H1 (cell line): Measurements from ENCODE around the gene LNPK. TPM values are rescaled to one million over a fixed set of nuclear protein-coding genes. Genes with fewer than 3 reads are reported as not detected.
"Not testable (repeated sequence)": the region's sequence is repeated elsewhere in the genome, so short reads cannot be mapped to it uniquely, and the experiment has no call there.

Experiments used
- CTCF ChIA-PET: fragments of 300-600 bp; sonication (Branson Sonifier 250); formaldehyde crosslinking; loops from one replicate; lab custom pipeline; 2021; ENCODE audit not compliant: partially characterized antibody; lab: Charles Lee
- POLR2A ChIA-PET: fragments of 300-600 bp; sonication (Branson Sonifier 250); formaldehyde crosslinking; loops from one replicate; lab custom pipeline; 2021; ENCODE audit warnings: inconsistent platforms; ENCODE audit not compliant: partially characterized antibody; lab: Charles Lee
- DNase-seq, 2 experiments: peaks; one replicate each; pipeline versions ENCODE4 v3.0.0 to v3.0.0-alpha.2; 2010 to 2022; ENCODE audit warnings: low spot score in 2 of 2, low read depth in 1 of 2, mixed read lengths in 1 of 2
- FAIRE-seq: peaks from 2 replicates; lab custom pipeline; 2011; peaks lifted over from hg19 to GRCh38; lab: Jason Lieb, UNC
- H2AFZ ChIP-seq: 2 replicates; pipeline ENCODE4 v1.8.1; 2012; ENCODE audit warnings: low read length, inconsistent platforms
- H2AK5ac ChIP-seq: 2 replicates; pipeline ENCODE4 v1.6.1; 2013; ENCODE audit warnings: low read depth, low read length
- H2BK120ac ChIP-seq: replicated peaks from 2 replicates; pipeline ENCODE3; 2013; ENCODE audit warnings: low read depth, low read length, inconsistent platforms
- H2BK12ac ChIP-seq: 2 replicates; pipeline ENCODE4 v1.6.1; 2013; ENCODE audit warnings: low read depth, low read length
- H2BK15ac ChIP-seq: 2 replicates; pipeline ENCODE4 v1.6.1; 2013; ENCODE audit warnings: low read length
- H2BK20ac ChIP-seq: 2 replicates; pipeline ENCODE4 v1.6.1; 2013; ENCODE audit warnings: low read length
- H2BK5ac ChIP-seq: 2 replicates; pipeline ENCODE4 v1.6.1; 2013; ENCODE audit warnings: low read depth, low read length
- H3K14ac ChIP-seq: 2 replicates; pipeline ENCODE4 v1.6.1; 2013; ENCODE audit warnings: inconsistent platforms; ENCODE audit not compliant: insufficient read length
- H3K18ac ChIP-seq: 2 replicates; pipeline ENCODE4 v1.6.1; 2013; ENCODE audit warnings: low read length; ENCODE audit errors: extremely low read depth
- H3K23ac ChIP-seq: 2 replicates; pipeline ENCODE4 v1.6.1; 2013; ENCODE audit warnings: inconsistent platforms; ENCODE audit not compliant: insufficient read length
- H3K23me2 ChIP-seq: 2 replicates; pipeline ENCODE4 v1.6.1; 2013; ENCODE audit warnings: low read depth, low read length
- H3K27ac ChIP-seq: 2 replicates; pipeline ENCODE4 v1.6.1; 2011; ENCODE audit warnings: low read depth, low read length, inconsistent platforms
- H3K27me3 ChIP-seq, 4 experiments: replicated peaks in 1 of 4; 1 replicate in 1 of 4; 2 replicates in 3 of 4; pipeline versions ENCODE4 v1.6.1 to v1.8.1; 2011 to 2013; ENCODE audit warnings: low read length in 3 of 4, mild to moderate bottlenecking in 3 of 4, inconsistent platforms in 2 of 4, mixed read lengths in 2 of 4, moderate library complexity in 1 of 4; ENCODE audit not compliant: control insufficient read depth in 3 of 4, insufficient read depth in 3 of 4; ENCODE audit errors: extremely low read depth in 1 of 4
- H3K36me3 ChIP-seq, 4 experiments: 2 replicates each; pipeline versions ENCODE4 v1.6.1 to v1.8.1; 2011 to 2013; ENCODE audit warnings: mild to moderate bottlenecking in 4 of 4, low read length in 3 of 4, moderate library complexity in 2 of 4, control low read depth in 1 of 4, inconsistent platforms in 1 of 4; ENCODE audit not compliant: insufficient read depth in 4 of 4, control insufficient read depth in 2 of 4
- H3K4ac ChIP-seq: replicated peaks from 2 replicates; pipeline ENCODE3; 2013; ENCODE audit warnings: low read length, low read depth, mixed read lengths, inconsistent platforms; ENCODE audit not compliant: insufficient read length
- H3K4me1 ChIP-seq, 4 experiments: replicated peaks in 1 of 4; 1 replicate in 1 of 4; 2 replicates in 3 of 4; pipeline versions ENCODE4 v1.6.1 to v1.8.1; 2011 to 2013; ENCODE audit warnings: low read length in 3 of 4, inconsistent platforms in 2 of 4, mixed read lengths in 1 of 4; ENCODE audit not compliant: insufficient read depth in 4 of 4, control insufficient read depth in 3 of 4
- H3K4me2 ChIP-seq, 2 experiments: 2 replicates each; pipeline versions ENCODE4 v1.6.1 to v1.8.1; 2011 to 2013; ENCODE audit warnings: low read depth in 2 of 2, low read length in 2 of 2, control low read depth in 1 of 2, inconsistent platforms in 1 of 2, mild to moderate bottlenecking in 1 of 2; ENCODE audit not compliant: insufficient read depth in 1 of 2
- H3K4me3 ChIP-seq, 4 experiments: fragments of 200-600, 300-600 bp in 1 of 4; sonication (generic), shearing (Covaris generic), sonication (Bioruptor Twin) in 1 of 4; 2 replicates each; pipeline versions ENCODE4 v1.5.1 to v1.8.1; 2011 to 2016; ENCODE audit warnings: low read length in 4 of 4, low read depth in 3 of 4, control low read depth in 2 of 4, inconsistent platforms in 2 of 4, mild to moderate bottlenecking in 2 of 4, mixed read lengths in 1 of 4, moderate library complexity in 1 of 4; ENCODE audit not compliant: insufficient read depth in 2 of 4; ENCODE audit errors: extremely low read depth in 1 of 4
- H3K56ac ChIP-seq: replicated peaks from 2 replicates; pipeline ENCODE3; 2013; ENCODE audit warnings: low read depth, mild to moderate bottlenecking, mixed read lengths, low read length, inconsistent platforms; ENCODE audit not compliant: insufficient read length
- H3K79me1 ChIP-seq: 2 replicates; pipeline ENCODE4 v1.6.1; 2013; ENCODE audit warnings: low read depth, low read length, control low read depth
- H3K79me2 ChIP-seq, 2 experiments: 2 replicates each; pipeline versions ENCODE4 v1.6.1 to v1.8.1; 2012 to 2013; ENCODE audit warnings: low read length in 2 of 2, mild to moderate bottlenecking in 2 of 2, inconsistent platforms in 1 of 2; ENCODE audit not compliant: insufficient read depth in 2 of 2, control insufficient read depth in 1 of 2
- H3K9ac ChIP-seq, 4 experiments: replicated peaks in 1 of 4; 1 replicate in 1 of 4; 2 replicates in 3 of 4; pipeline versions ENCODE4 v1.6.1 to v1.8.1; 2011 to 2013; ENCODE audit warnings: low read depth in 3 of 4, low read length in 3 of 4, control low read depth in 2 of 4, mild to moderate bottlenecking in 2 of 4, moderate library complexity in 2 of 4, inconsistent platforms in 1 of 4; ENCODE audit errors: extremely low read depth in 1 of 4
- H3K9me3 ChIP-seq, 2 experiments: 2 replicates each; pipeline versions ENCODE4 v1.6.1 to v1.8.1; 2012 to 2013; ENCODE audit warnings: mild to moderate bottlenecking in 2 of 2, moderate library complexity in 2 of 2, control low read depth in 1 of 2, inconsistent platforms in 1 of 2, low read depth in 1 of 2, low read length in 1 of 2, mixed read lengths in 1 of 2; ENCODE audit not compliant: insufficient read depth in 2 of 2
- H4K20me1 ChIP-seq, 2 experiments: replicated peaks in 1 of 2; 2 replicates each; pipeline versions ENCODE3 to v1.8.1; 2011 to 2013; ENCODE audit warnings: inconsistent platforms in 2 of 2, low read length in 2 of 2, mild to moderate bottlenecking in 1 of 2; ENCODE audit not compliant: insufficient read depth in 2 of 2, control insufficient read depth in 1 of 2
- H4K5ac ChIP-seq: 2 replicates; pipeline ENCODE4 v1.6.1; 2013; ENCODE audit warnings: low read length, low read depth, mixed read lengths, inconsistent platforms; ENCODE audit not compliant: insufficient read length
- H4K8ac ChIP-seq: 2 replicates; pipeline ENCODE4 v1.8.0; 2013; ENCODE audit warnings: mild to moderate bottlenecking, moderate library complexity, low read length, inconsistent platforms; ENCODE audit not compliant: insufficient read depth; ENCODE audit errors: extremely low read depth
- H4K91ac ChIP-seq: replicated peaks from 2 replicates; pipeline ENCODE3; 2013; ENCODE audit warnings: low read length, mixed read lengths, inconsistent platforms; ENCODE audit not compliant: insufficient read length
- CHD1 ChIP-seq: IDR thresholded peaks from 2 replicates; pipeline ENCODE4 v1.6.1; 2012; ENCODE audit warnings: low read depth, low read length, improper control_type of control experiment
- SAP30 ChIP-seq: fragments of 300-600 bp; sonication (generic); IDR thresholded peaks from 2 replicates; pipeline ENCODE4 v1.7.1; 2012; ENCODE audit warnings: low read length, moderate library complexity, mild to moderate bottlenecking, inconsistent platforms; ENCODE audit not compliant: insufficient read depth, insufficient replicate concordance
- WGBS, 2 experiments: shearing (Covaris generic) in 1 of 2; methylation state at CpG; one replicate each; pipeline versions ENCODE4 v1.1.6 to v1.1.7; 2013 to 2015; ENCODE audit warnings: low lambda C conversion rate in 2 of 2, mixed read lengths in 2 of 2, inconsistent platforms in 1 of 2, low coverage in 1 of 2, missing lambda C conversion rate in 1 of 2; ENCODE audit not compliant: insufficient replicate concordance in 2 of 2, insufficient coverage in 1 of 2, insufficient read length in 1 of 2; ENCODE audit errors: extremely low coverage in 1 of 2, missing lambda C conversion rate in 1 of 2; 5-methylcytosine and 5-hydroxymethylcytosine counted together
- polyA plus RNA-seq, 7 experiments: library from polyadenylated mRNA; depleted of rRNA in 3 of 7; stranded (reverse) in 5 of 7; unstranded in 2 of 7; fragments of >200 nt in 5 of 7; fragments of 200-250 nt in 2 of 7; gene quantifications; 1 replicate in 5 of 7; 2 replicates in 1 of 7; 4 replicates in 1 of 7; pipeline versions ENCODE4 v1.2.1 to v1.2.3, GENCODE V29; 2011 to 2013; ENCODE audit warnings: missing spikeins in 2 of 7, mixed read lengths in 2 of 7
- total RNA-seq: library from RNA; stranded (reverse); fragmentation: NEBNext Ultra II Directional; extraction: Animal tissue kit (Norgen Biotek cat#: 25700); gene quantifications from 2 replicates; pipeline ENCODE4 v1.2.1, GENCODE V29; 2021

LNPK gene
- total and polyA plus RNA-seq, 2 of the 8 experiments (the other 6 are each of a cell fraction or from before 2014, with no cell fraction given), result 3.1 to 10.3 TPM

- TF ChIP-seq SAP30 (no peak), CHD1 (no peak)
Measured at GRCh38 chr2:175914846-175915245, 87.2 kb downstream of the LNPK start (continued).

DNA sequence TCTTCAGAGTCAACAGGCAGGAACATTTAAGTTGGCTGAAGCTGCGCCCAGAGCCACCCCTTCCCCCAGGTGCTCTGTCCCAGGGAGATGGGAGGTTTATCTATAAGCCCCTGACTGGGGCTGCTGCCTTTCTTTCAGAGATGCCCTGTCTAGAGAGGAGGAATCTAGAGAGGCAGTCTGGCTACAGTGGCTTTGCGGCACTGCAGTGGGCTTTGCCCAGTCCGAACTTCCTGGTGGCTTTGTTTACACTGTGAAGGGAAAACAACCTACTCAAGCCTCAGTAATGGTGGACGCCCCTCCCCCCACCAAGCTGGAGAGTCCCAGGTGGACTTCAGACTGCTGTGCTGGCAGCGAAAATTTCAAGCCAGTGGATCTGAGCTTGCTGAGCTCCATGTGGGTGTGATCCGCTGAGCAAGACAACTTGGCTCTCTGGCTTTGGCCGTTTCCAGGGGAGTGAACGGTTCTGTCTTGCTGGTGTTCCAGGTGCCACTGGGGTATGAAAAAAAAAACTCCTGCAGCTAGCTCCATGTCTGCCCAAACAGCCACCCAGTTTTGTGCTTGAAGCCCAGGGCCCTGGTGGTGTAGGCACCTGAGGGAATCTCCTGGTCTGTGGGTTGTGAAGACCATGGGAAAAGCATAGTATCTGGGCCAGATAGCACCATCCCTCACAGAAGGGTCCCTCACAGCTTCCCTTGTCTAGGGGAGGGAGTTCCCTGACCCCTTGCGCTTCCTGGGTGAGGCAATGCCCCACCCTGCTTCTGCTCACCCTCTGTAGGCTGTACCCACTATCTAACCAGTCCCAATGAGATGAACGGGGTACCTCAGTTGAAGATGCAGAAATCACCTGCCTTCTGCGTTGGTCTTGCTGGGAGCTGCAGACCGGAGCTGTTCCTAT, 88.0 kb downstream of the LNPK start:
- H3K27me3 ChIP-seq, H4K5ac ChIP-seq, H3K9ac ChIP-seq, H3K4me1 ChIP-seq, H3K14ac ChIP-seq, H2BK15ac ChIP-seq, H3K27ac ChIP-seq, H2BK120ac ChIP-seq, H3K18ac ChIP-seq, H4K8ac ChIP-seq, DNase-seq, H3K9me3 ChIP-seq, H3K23ac ChIP-seq, H3K79me2 ChIP-seq, POLR2A ChIA-PET, FAIRE-seq, H2BK12ac ChIP-seq, H2BK5ac ChIP-seq, H3K36me3 ChIP-seq, H4K91ac ChIP-seq, H3K79me1 ChIP-seq, H4K20me1 ChIP-seq, H3K56ac ChIP-seq, H3K4ac ChIP-seq, H2BK20ac ChIP-seq, H3K23me2 ChIP-seq, H3K4me3 ChIP-seq, H2AFZ ChIP-seq, H2AK5ac ChIP-seq, H3K4me2 ChIP-seq: not testable (repeated sequence)
- 90% methylated on average over 12 of the region's 12 CpGs; no CpG with 5 or more reads in 1 of the 2 experiments for WGBS, 2 experiments
- CTCF ChIA-PET, result interaction anchor here (0.7 to 1.2 kb wide), 2 partner anchors 224 to 417 kb away, joined by 3 read pairs; no protein-coding TSS in a partner anchor
